Progenitor cell of endocrine pancreas (in vitro differentiated cells): ENCODE measurements around the gene ZNF732. TPM values are rescaled to one million over a fixed set of nuclear protein-coding genes. Genes with fewer than 3 reads are reported as not detected.

ENCODE experiments used
- DNase-seq: peaks from one replicate; pipeline ENCODE4 v3.0.0; 2021; ENCODE audit warnings: low spot score; ENCODE audit not compliant: unreplicated experiment
- H3K27ac Mint-ChIP-seq: 2 replicates; pipeline ENCODE4 v1.8.0; 2021; ENCODE audit warnings: mild to moderate bottlenecking, moderate library complexity, mixed read lengths
- H3K27me3 Mint-ChIP-seq: 2 replicates; pipeline ENCODE4 v1.8.0; 2021; ENCODE audit warnings: mixed read lengths
- H3K36me3 Mint-ChIP-seq: 2 replicates; pipeline ENCODE4 v1.8.0; 2022; ENCODE audit warnings: mixed read lengths; ENCODE audit not compliant: insufficient read depth
- H3K4me1 Mint-ChIP-seq: 2 replicates; pipeline ENCODE4 v1.8.0; 2021; ENCODE audit warnings: low read depth, mixed read lengths
- H3K4me3 Mint-ChIP-seq: 2 replicates; pipeline ENCODE4 v1.8.0; 2021; ENCODE audit warnings: low read depth, mild to moderate bottlenecking, moderate library complexity, mixed read lengths
- H3K9me3 Mint-ChIP-seq: 2 replicates; pipeline ENCODE4 v1.8.0; 2021; ENCODE audit warnings: low read depth, mixed read lengths
- CTCF ChIP-seq: fragments of 200-600 bp; sonication (generic); IDR thresholded peaks from one replicate; pipeline ENCODE4 v1.5.0; 2021; ENCODE audit warnings: antibody characterized with exemption, mild to moderate bottlenecking; ENCODE audit not compliant: unreplicated experiment
- microRNA-seq: library from miRNA; unstranded; fragments of <30 nt; microRNA quantifications from one replicate; pipeline ENCODE4 v1.1.0, GENCODE V29; 2020; ENCODE audit warnings: borderline number of aligned reads; ENCODE audit not compliant: unreplicated experiment
- total RNA-seq: library from RNA; stranded (reverse); gene quantifications from 2 replicates; pipeline ENCODE4 v1.2.1, GENCODE V29; 2021

ZNF732 gene
- total RNA-seq, 1 donor from 2014 or later, result 2.2 TPM

GRCh38 chr4:234178-234577 is 71.1 kb downstream of the ZNF732 start:
- no peak for TF ChIP-seq CTCF
- H3K36me3 Mint-ChIP-seq, result peaks cover 28% of the 10 kb centered on the region
- H3K27me3 Mint-ChIP-seq, result no peaks in the 10 kb centered on the region
- no peak overlapping the region for H3K27ac Mint-ChIP-seq
- no peaks in the 10 kb centered on the region for H3K4me1 Mint-ChIP-seq
- peaks cover 62% of the 10 kb centered on the region for H3K9me3 Mint-ChIP-seq
- DNase-seq, result no peak
- H3K4me3 Mint-ChIP-seq, result no peak overlapping the region

GRCh38 chr4:223913-224497 is 81.3 kb downstream of the ZNF732 start:
- no peak for TF ChIP-seq CTCF
- H3K27me3 Mint-ChIP-seq, result no peaks in the 10 kb centered on the region
- peaks cover 37% of the 10 kb centered on the region for H3K9me3 Mint-ChIP-seq
- no peaks in the 10 kb centered on the region for H3K4me1 Mint-ChIP-seq
- peaks cover 18% of the 10 kb centered on the region for H3K36me3 Mint-ChIP-seq
- DNase-seq, result no peak
- no peak overlapping the region for H3K27ac Mint-ChIP-seq
- no peak overlapping the region for H3K4me3 Mint-ChIP-seq

Small RNAs within 50 kb of the gene (microRNA-seq; reads per million reads assigned to microRNA genes)
- gene MIR571, result not detected

Other genes starting within 250 kb of the ZNF732 start
- 9.3 and 10.3 TPM in 2 replicates for gene ZNF718, start 181.0 kb downstream of the ZNF732 start, total RNA-seq
- gene ZNF141, start 32.3 kb upstream of the ZNF732 start, total RNA-seq, result 30.9 and 32.5 TPM in 2 replicates
- gene ZNF721, start 193.7 kb upstream of the ZNF732 start, total RNA-seq, result 48.6 and 48.7 TPM in 2 replicates
- gene PIGG, start 193.7 kb upstream of the ZNF732 start, total RNA-seq, result 73.5 and 76.6 TPM in 2 replicates